Fibroblast of skin of abdomen (primary cell): ENCODE measurements around the gene CIAPIN1. TPM values are rescaled to one million over a fixed set of nuclear protein-coding genes. Genes with fewer than 3 reads are reported as not detected.

Experiments
- DNase-seq: peaks from one replicate; pipeline ENCODE4 v3.0.0-alpha.2; 2013
- polyA plus RNA-seq, 2 experiments: library from polyadenylated mRNA; unstranded; fragments of 120-200 nt; gene quantifications; one replicate each; pipeline ENCODE4 v1.2.1, GENCODE V29; 2013; ENCODE audit not compliant: insufficient read length in 2 of 2

CIAPIN1 gene
- 43.6 TPM for polyA plus RNA-seq (2013, experiment 1 of 2; ENCODE audit: insufficient read length)
- polyA plus RNA-seq (2013, experiment 2 of 2; ENCODE audit: insufficient read length), result 48.5 TPM

DNA sequence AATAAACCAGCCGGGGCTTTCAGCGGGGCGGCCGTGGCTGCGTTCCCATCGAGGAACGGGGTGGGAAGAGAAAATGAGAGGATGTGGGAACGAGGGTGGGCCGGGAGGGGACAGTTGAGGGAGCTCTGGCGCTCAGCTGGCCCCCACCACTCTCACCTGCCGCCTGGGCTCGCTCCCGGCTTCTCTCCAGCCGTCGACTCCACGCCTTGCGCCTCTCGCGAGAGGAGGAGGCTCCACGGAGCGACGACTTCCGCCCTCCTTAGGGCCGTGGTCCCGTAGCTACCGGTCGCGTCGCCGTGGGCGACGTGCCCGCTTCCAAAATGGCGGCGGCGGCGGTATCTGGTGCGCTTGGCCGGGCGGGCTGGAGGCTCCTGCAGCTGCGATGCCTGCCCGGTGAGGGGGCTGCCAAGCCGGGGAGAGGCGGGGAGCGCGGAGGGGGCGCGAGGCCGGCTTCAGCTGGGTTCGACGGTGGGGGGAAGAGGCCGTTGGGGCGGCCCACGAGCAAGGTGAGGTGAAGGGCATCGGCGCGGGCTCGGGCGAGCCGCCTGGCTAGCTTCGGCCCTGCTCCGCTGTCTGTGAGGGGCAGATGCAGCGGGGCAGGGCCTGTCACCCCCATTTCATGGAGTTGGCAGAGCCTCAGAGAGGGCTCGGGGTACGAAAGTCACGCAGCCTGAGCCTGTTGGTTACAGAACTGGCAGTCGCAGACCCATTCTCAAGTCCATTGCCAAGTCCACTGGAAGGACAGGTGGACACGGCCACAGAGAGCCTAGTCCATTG lies at the start of gene CIAPIN1, which contains the start of gene COQ9:
TSS of gene CIAPIN1 (minus strand) at position 200 of the 777 bp plus-strand sequence. CDS start 6,457 bp downstream, outside the sequence.
TSS of gene COQ9 (plus strand) at position 294 of the 777 bp plus-strand sequence. CDS start at position 321, 27 bp downstream.
- DNase-seq, result peak; percentile 93

DNA sequence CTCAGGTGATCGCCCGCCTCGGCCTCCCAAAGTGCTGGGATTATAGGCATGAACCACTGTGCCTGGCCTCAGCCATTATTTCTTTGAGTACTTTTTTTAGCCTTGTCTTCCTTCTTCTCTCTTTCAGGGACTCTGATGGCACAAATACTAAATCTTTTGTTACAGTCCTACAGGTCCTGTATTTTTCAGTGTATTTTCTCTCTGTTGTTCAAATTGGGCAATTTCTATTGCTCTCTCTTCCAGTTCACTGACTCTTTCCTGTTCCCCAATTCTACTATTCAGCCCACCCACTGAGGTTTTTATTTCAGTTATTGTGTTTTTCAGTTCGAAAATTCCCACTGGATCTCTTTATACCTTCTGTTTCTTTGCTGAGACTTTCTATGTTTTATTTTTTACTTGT lies 46.6 kb upstream of the CIAPIN1 start:
- DNase-seq, result no peak

DNA sequence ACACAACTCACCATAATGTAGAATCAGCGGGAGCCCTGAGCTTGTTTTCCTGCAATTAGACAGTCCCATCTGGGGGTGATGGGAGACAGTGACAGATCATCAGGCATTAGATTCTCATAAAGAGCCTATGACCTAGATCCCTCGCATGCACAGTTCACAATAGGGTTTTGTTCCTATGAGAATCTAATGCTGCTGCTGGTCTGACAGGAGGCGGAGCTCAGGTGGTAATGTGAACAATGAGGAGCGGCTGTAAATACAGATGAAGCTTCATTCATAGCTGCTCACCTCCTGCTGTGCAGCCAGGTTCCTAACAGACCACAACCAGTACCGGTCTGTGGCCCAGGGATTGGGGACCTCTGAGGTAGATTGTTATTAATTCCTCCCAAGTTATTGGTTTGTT lies 42.0 kb upstream of the CIAPIN1 start:
- no peak for DNase-seq

DNA sequence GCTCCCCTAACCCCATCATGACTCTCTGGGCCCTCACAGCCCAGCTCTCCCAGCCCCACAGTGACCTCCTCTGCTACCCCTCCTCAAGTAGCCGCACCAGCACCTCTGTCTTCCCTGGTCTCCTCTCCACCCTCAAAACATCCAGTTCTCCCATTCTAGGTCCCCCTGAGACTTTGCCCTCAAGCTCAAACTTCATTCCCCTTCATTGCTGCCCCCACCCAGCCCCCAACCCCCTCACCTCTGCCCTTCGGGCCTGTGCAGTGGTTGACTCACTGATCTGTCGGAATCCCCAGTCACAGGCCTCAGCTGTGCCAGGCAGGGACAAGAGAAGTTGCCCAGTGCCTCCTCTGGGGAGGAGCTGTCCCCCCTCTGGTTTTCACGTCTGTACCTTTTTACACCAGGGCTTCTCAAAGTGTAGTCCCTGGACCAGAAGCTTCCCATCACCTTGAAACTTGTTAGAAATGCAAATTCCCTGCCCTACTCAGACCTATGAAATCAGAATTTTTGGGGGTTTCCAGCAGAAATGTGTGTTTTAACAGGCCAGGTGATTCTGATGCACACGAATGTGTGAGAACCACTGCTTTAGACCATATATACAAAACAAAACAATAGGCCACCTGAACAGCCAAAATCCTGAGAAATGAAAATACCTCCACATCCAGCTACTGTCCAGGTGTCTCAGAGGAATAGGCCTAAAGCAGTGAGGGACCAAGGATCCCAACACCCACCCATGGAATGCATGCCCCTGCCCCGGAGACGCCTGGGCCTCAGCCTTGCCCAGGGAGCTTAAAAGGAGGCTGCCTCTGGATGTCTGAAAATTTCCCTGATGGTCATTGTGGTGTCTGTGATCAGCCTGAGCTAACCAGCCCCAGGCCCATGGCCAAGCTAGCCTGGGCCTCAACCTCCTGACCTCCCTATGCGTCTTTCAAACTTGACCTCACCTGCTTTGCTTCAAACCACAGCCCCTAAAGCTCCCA lies 40.0 kb upstream of the CIAPIN1 start:
- no peak for DNase-seq

DNA sequence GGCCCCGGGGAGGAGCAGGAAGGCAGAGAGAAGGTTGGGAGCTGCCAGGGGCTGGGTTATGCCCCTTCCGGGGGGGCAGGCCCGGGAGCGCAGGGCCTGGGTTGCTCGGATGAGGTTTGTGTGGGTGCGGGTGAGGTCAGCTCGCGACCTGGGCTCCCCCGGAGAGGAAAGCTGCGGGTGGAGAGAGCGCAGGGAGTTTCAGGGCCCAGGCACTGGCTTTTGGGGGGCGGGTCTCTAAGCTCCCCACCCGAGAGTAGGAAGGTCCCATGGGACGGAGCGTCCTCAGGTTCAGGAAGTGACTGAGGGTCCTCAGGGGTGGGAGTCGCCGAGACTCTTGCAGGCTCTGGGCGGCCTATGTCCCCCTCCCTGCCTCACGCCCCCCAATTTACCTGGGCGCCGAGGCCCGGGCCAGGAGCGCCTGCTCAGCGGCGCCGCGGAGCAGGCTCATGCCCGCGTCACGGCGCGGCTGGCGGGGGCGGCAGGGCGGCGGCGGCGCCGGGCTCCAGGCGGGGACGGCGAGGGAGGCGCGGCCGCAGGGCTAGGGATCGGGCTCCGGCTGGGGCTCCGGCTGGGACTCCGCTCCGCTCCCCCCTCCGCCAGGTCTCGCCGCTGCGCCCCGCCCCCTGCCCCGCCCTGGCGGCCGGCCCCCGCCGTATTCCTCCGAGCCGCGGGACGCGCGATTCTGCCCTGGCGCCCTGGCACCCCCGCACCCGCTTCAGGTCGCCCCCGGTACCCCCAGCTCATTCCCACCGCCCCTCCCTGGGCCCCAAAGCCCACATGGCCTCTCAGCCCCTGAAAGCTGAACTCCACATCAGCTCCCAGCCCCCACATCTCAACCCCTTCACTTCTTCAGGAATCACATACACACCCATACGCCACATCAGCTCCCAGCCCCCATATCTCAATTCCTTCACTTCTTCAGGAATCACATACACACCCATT lies 39.0 kb upstream of the CIAPIN1 start, which contains the start of gene DOK4:
TSS of gene DOK4 (minus strand) at position 578 of the 942 bp plus-strand sequence. CDS start 6,986 bp downstream, outside the sequence.
- peak; percentile 64 for DNase-seq

DNA sequence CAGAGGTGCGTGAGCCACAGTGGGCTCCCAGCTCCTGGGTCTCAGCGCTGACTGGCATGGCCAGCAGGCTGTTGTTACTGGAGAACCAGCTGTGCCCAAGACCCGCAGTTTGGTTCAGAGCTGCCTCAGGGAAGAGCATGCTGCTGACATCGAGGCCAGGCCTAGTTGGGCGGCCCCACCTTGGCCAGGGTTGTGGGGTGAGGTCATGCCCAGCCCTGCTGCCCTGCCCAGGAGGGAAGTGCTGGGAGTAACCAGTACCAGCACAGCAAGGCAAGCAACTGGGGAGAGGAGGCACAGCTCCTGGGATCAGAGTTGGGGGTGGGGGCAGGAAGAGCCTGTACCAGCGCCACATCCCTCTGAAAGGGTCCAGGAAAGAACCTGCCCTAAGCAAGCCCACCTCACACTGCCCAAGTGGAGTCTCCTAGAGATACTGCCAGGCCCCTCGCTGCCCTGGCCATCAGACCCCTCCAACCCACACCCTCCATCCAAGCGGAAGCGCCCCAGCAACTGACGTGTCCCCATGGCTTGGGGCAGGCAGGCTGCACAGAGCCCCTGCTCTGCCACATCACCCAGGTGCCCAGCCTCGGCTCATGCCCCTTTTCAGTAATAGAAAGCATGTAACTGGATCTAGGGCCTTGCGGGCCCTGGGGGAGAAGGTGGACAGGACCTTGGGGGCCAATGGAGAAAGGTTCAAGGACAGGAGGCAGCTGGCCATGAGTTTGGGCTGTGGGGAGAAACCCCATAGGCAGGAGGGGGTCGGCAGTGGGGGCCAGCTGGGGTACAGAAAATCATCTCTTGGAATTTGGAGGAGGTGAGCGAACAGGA lies 38.1 kb upstream of the CIAPIN1 start:
- no peak for DNase-seq

DNA sequence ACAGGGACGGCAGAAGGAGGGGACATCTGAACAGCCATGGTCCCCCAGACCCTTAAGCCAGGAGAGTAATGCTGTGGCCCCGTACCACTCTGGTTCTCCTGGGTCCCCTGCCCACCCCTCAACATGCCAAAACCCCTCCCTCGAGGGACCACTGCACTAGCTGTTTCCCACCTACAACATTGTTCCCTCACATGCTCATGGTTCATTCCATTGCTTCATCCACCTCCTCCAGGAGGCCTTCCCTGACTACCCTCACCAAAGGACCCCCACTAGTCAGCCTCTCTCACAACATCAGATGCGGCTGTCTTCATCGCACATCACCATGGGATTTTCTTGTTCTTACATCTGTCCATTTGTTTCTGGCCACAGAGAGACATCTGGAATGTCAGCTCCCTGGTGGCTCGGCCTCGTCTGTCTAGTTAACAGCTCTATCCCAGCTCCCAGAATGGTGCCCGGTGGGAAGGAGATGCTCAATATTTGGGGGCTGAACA lies 37.4 kb upstream of the CIAPIN1 start:
- DNase-seq, result no peak

DNA sequence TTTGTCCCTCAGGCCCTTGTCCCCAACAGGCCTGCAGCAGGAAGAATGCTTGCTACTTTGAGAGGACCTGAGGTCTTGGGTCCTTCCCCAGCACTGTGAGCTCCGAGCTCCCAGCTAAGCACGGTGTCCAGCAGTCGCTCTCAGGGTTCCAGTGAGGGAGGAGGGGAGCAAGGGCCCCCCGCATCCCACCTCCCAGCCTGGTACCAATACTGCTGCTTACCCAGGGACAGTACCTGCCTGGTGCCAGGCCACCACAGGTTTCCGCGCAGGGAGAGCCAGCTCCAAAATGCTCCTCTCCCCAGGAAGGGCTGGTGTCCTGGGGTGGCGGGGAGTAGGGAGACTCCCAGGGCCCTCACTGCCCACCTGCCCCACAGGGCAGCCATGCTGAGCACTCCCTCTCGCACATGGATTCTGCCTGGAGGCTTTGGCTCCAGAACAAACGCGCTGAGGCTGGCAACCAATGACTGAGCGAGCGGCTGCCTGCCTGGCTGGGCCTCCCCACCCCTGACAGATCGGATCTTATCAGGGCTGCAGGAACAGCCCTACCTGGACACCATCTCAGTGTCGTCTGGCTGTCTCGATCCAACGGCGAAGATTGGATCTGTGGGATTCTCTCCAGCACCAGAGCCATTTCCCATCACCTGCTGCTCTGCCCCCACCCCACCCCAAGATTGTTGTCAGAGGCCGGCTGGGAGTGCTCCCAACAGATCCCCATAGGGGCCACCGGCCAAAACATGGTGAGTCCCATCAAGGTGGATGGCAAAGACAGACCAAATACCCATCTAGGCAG lies 36.7 kb upstream of the CIAPIN1 start:
- DNase-seq, result no peak

DNA sequence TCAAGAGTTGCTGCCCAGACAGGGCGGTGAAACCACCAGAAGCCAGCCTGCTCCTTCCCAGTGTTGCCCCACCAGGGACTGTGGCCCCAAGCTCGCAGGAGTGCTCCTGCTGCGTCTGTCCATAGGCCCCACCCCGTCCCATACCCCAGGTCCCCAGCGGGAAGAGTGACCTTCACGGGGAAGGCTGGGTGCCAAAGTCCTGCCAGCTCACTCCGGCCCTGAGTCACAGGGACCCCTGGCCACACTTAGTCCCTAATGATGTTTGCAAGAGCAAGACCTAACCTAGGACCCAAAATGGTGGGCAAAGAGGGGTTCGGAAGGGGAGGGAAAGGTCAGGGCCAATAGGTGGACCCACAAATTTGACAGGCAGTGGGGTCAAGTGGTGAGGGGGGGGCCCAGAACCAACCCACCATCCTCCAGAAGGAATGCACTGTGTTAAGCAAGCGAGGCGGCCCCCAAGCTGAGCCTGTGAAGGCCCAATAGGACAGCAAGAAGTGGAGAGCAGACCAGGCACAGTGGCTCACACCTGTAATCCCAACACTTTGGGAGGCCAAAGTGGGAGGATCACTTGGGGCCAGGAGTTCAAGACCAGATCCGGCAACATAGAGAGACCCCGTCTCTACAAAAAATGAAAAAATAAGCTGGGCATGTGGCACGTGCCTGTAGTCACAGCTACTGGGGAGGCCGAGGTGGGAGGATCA lies 35.8 kb upstream of the CIAPIN1 start:
- DNase-seq, result no peak

DNA sequence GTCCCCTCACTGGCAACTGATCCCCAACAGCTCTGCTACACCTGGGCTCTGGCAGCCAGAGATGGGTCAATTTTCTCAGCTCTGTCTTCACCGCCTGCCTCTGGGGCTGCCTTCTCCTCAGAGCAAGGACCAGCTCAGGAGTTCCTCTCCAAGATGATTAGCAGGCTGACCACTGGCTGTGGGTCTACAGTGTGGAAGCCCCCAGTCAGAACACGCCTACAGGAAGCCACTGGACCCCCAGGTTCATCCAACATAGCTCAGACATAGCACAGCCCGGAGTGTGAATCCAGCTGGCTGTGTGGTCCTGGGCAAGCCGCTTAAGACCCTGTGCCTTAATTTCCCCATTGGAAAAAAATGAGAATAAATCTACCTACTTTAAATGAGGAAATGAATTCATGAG lies 34.2 kb upstream of the CIAPIN1 start:
- no peak for DNase-seq

DNA sequence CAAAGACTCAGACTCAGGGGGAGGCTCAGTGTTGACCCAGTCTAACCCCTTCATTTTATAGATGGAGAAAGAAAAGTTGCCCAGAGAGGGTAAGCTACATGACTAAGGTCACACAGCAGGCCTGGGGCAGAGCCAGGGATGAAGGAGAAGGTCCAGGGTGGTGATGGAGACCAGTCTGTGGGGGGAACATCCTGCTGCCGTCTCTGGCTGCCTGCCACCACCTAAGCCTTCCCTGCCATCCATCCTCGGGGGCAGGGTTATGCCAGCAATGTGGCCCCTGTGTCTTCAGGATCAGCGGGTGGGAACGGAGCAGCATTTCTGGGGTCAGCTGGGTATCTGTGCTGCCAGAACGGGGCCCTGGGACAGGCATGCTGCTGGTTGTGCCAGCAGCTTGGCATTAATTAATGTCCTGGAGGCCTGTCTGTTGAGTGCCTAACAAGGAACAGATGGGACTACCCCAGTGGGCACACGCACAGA lies 33.6 kb upstream of the CIAPIN1 start:
- DNase-seq, result no peak

DNA sequence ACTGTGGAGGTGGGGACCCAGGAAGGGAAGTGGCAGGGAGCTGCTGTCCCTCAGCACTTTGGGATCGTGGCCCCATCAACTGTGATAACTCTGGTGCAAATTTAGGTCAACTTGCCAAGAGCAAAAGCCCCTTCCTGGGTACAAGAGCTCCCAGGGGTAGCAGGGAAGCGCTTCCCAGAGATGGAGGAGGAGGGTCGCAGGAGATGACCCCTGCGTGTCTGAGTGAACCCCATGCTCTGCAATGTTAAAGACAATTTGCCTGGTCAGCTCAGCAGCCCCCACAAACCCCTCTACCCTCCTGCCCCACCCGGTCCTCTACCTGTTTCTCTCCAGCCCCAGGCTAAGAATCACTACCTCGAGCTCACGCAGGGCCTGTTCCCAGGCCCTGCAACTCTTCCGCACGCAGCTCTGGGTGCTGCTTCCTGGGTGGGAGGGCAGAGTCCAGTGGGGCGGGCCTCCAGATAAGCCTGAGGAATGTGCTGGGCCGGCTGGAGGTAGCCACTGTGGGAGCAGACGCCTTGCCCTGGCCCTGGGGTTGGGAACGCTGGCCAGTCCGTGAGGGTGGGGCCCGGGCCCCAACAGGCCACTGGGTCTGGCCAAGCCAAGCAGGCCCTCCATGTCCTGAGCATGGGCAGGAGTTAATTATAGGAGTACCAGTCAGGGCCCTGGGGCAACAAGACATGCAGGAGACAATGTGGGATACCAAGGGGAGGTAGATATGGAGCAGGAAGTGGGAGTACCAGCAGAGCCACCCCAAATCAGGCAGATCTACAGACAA lies 33.0 kb upstream of the CIAPIN1 start:
- DNase-seq, result peak; percentile 13

DNA sequence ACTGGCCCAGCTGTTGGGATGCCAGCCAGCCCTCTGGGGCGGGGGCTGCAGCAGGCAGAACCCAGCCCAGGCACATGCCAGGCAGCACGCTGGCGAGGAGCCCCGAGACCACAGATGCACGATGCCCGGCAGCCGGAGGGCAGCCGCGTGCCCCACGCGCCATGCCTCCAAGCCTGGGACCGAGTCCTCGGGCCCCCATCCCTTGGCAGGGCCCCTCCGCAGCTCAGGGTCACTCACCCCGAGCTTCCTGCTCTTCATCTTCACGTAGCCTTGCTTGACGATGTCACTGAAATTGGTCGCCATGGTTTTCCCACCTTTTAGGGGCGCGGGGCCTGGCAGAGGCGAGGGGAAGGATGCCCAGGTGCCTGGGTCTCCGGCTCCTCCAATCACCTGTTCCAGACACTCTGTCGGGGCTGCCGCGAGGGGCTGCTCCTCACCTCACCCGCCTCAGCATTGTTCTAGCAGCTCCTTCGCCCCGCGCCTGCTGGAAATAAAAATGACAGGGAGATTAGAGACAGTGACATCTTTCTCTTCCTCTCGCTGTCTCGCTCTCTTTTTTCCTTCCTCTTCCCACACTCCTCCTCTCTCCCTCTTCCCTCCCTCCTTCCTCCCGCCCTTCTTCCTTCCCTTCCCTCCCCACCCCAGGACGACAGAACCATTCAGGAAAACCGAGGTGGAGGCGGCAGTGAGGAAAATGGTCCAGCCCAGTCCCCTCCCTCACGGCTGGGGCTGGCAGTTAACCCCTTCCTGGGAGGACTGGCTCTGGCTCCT lies 32.2 kb upstream of the CIAPIN1 start:
- DNase-seq, result peak; percentile 65

DNA sequence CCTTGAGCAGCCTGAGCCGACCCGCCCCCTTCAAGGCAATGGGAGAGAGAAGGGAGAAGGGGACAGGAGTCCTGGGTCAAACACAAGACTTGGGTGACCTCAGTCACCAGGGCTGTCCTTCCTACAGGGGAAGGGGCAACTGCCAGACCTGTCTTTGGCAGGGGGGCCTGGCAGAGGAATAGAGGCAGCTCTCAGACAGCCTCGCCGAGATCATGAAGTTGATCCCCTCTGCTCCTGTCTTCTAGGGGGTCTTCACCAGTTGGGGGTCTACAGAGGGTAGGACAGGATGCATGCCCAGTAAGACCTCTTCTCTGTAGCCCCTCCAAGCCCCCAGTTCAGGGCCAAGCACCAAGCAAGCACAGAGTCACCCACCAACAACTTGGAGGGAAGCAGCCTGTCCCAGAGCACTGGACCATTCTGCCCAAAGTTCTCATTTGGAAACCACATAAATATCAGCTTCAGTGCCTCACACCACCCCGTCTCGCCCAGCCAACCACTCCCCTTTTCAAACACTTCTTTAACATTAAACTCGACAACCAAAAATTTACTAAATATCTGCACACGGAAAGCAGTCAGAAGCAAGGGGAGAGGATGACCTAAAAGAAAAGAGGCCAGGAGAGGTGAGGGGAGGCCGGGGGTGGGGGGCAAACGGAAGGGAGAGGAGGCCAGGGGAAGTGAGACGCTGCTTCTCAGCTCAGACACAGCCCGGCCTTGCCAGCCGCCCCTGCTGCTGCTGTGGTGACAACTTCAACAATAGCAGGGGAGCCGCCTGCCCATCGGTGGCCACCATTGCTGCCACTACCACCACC lies 31.4 kb upstream of the CIAPIN1 start:
- no peak for DNase-seq

DNA sequence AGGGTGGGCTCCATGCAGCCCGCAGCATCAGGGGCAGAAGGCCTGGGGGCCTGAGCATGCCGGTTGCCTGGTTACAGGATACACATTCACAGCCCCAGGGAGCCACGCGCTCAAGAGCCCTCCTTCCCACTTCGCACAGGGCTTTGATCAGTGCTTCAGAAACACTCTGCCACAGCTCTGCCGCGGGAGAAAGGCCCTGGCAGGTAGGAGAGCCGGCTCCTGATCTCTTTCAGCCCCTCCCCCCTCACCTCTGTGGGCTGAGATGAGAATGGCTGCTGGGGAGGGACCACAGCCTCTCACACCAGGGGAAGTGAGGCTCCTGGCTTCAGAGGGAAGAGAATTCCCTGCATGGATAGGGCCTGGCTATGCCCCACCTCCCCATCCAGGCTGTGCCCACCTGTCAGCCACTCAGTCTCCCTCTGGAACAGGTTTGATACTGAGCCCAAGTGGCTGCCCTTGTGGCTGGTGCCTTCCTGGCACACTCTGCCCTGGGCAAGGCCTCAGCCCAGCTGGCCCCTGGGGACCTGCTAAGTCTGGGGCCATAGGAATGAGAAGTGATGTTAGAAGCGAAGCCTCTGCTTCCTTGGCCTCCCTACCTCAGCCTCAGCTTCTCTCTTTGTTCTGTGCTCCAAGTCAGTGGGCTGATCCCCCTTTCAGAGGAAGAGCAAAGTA lies 30.5 kb upstream of the CIAPIN1 start:
- no peak for DNase-seq
